IMR-90 (cell line): Measurements from ENCODE around the gene TECTA. TPM values are rescaled to one million over a fixed set of nuclear protein-coding genes. Genes with fewer than 3 reads are reported as not detected.

Source experiments
- ATAC-seq: fragments of 200-7000 bp; cut with Tn5 transposase; 2 replicates; pipeline ENCODE4 v1.9.1; 2020; ENCODE audit warnings: low read depth, mild to moderate bottlenecking, moderate library complexity
- BruUV-seq: library from RNA; stranded (reverse); fragments of 400-500 nt; replicated peaks from 2 replicates; lab custom pipeline; 2021; lab: Mats Ljungman, UMichigan
- CTCF ChIA-PET: fragments of 300-600 bp; formaldehyde crosslinking; extraction: SDS; loops from one replicate; lab custom pipeline; 2021; ENCODE audit warnings: antibody characterized with exemption; lab: Yijun Ruan, JAX
- POLR2A ChIA-PET: fragments of 300-600 bp; sonication (Branson Sonifier 250); formaldehyde crosslinking; loops from one replicate; lab custom pipeline; 2022; ENCODE audit warnings: antibody characterized with exemption; ENCODE audit not compliant: unreplicated experiment; lab: Charles Lee
- DNase-seq: peaks from one replicate; pipeline ENCODE4 v3.0.0; 2013
- H2AFZ ChIP-seq: replicated peaks from 2 replicates; pipeline ENCODE3; 2013; ENCODE audit warnings: low read length, mild to moderate bottlenecking; ENCODE audit not compliant: poor library complexity
- H2AK5ac ChIP-seq: 2 replicates; pipeline ENCODE4 v1.6.1; 2013; ENCODE audit warnings: low read depth, low read length, inconsistent platforms
- H2AK9ac ChIP-seq: replicated peaks from 2 replicates; pipeline ENCODE3; 2013; ENCODE audit warnings: mild to moderate bottlenecking, low read depth, low read length, moderate library complexity; ENCODE audit not compliant: poor library complexity
- H2BK120ac ChIP-seq: 2 replicates; pipeline ENCODE4 v1.6.1; 2013; ENCODE audit warnings: low read depth, low read length, inconsistent platforms
- H2BK15ac ChIP-seq: 3 replicates; pipeline ENCODE4 v1.6.1; 2013; ENCODE audit warnings: low read depth, low read length, inconsistent platforms
- H2BK20ac ChIP-seq: 2 replicates; pipeline ENCODE4 v1.6.1; 2013; ENCODE audit warnings: low read depth, mild to moderate bottlenecking, inconsistent platforms, low read length, moderate library complexity
- H2BK5ac ChIP-seq: 2 replicates; pipeline ENCODE4 v1.6.1; 2013; ENCODE audit warnings: mild to moderate bottlenecking, low read depth, low read length, inconsistent platforms; ENCODE audit not compliant: poor library complexity, severe bottlenecking
- H3K14ac ChIP-seq: replicated peaks from 2 replicates; pipeline ENCODE4 v1.6.1; 2013; ENCODE audit warnings: low read depth, low read length, inconsistent platforms
- H3K18ac ChIP-seq: 2 replicates; pipeline ENCODE4 v1.6.1; 2013; ENCODE audit warnings: low read depth, low read length, control low read depth
- H3K23ac ChIP-seq: 2 replicates; pipeline ENCODE4 v1.6.1; 2013; ENCODE audit warnings: low read depth, low read length, inconsistent platforms
- H3K27ac ChIP-seq: 2 replicates; pipeline ENCODE4 v1.5.1; 2013; ENCODE audit warnings: mild to moderate bottlenecking, control low read depth, low read length; ENCODE audit not compliant: insufficient read depth
- H3K27me3 ChIP-seq: 2 replicates; pipeline ENCODE4 v1.6.1; 2013; ENCODE audit warnings: low read length; ENCODE audit not compliant: control insufficient read depth, insufficient read depth
- H3K36me3 ChIP-seq: 2 replicates; pipeline ENCODE4 v1.6.1; 2013; ENCODE audit warnings: low read length, mixed read lengths; ENCODE audit not compliant: control insufficient read depth, insufficient read depth
- H3K4ac ChIP-seq: 2 replicates; pipeline ENCODE4 v1.6.1; 2013; ENCODE audit warnings: low read depth, low read length, inconsistent platforms
- H3K4me1 ChIP-seq: 2 replicates; pipeline ENCODE4 v1.6.1; 2013; ENCODE audit warnings: low read length, mixed read lengths; ENCODE audit not compliant: control insufficient read depth, insufficient read depth
- H3K4me2 ChIP-seq: 2 replicates; pipeline ENCODE4 v1.6.1; 2013; ENCODE audit warnings: low read depth, mild to moderate bottlenecking, control low read depth, low read length, moderate library complexity
- H3K4me3 ChIP-seq: 2 replicates; pipeline ENCODE4 v1.5.1; 2013; ENCODE audit warnings: low read depth, mild to moderate bottlenecking, control low read depth, low read length, moderate library complexity; ENCODE audit not compliant: insufficient read depth
- H3K56ac ChIP-seq: 2 replicates; pipeline ENCODE4 v1.6.1; 2013; ENCODE audit warnings: low read length, inconsistent platforms; ENCODE audit not compliant: insufficient read depth; ENCODE audit errors: extremely low read depth
- H3K79me1 ChIP-seq, 2 experiments: 2 replicates each; pipeline ENCODE4 v1.6.1; 2013; ENCODE audit warnings: low read length in 2 of 2, inconsistent platforms in 1 of 2, low read depth in 1 of 2
- H3K9ac ChIP-seq: 2 replicates; pipeline ENCODE4 v1.6.1; 2013; ENCODE audit warnings: low read depth, low read length, control low read depth
- H3K9me1 ChIP-seq: 2 replicates; pipeline ENCODE4 v1.6.1; 2013; ENCODE audit warnings: low read length, inconsistent platforms; ENCODE audit not compliant: insufficient read depth
- H3K9me3 ChIP-seq: 2 replicates; pipeline ENCODE4 v1.6.1; 2013; ENCODE audit warnings: low read length; ENCODE audit not compliant: control insufficient read depth, insufficient read depth
- H4K20me1 ChIP-seq: 2 replicates; pipeline ENCODE4 v1.6.1; 2013; ENCODE audit warnings: low read length, inconsistent platforms; ENCODE audit not compliant: insufficient read depth
- H4K5ac ChIP-seq: 2 replicates; pipeline ENCODE4 v1.6.1; 2013; ENCODE audit warnings: mild to moderate bottlenecking, low read depth, low read length, control low read depth
- H4K8ac ChIP-seq, 2 experiments: 2 replicates each; pipeline ENCODE4 v1.6.1; 2013; ENCODE audit warnings: low read depth in 2 of 2, low read length in 2 of 2, control low read depth in 1 of 2, inconsistent platforms in 1 of 2
- H4K91ac ChIP-seq: 2 replicates; pipeline ENCODE4 v1.6.1; 2013; ENCODE audit warnings: low read depth, low read length, inconsistent platforms; ENCODE audit not compliant: insufficient read depth
- BHLHE40 ChIP-seq: fragments of 150-350 bp; IDR thresholded peaks from 2 replicates; pipeline ENCODE4 v1.6.1; 2016; ENCODE audit warnings: mild to moderate bottlenecking, low read depth, low read length
- CHD1 ChIP-seq: IDR thresholded peaks from 2 replicates; pipeline ENCODE4 v1.6.1; 2012; ENCODE audit warnings: low read depth, low read length, improper control_type of control experiment
- ELK1 ChIP-seq: fragments of 150-350 bp; IDR thresholded peaks from 2 replicates; pipeline ENCODE4 v1.6.1; 2016; ENCODE audit warnings: low read depth, mild to moderate bottlenecking, low read length, moderate library complexity, borderline replicate concordance
- FOS ChIP-seq: fragments of 150-350 bp; IDR thresholded peaks from 2 replicates; pipeline ENCODE4 v1.6.1; 2016; ENCODE audit warnings: low read depth, low read length
- MAFK ChIP-seq: IDR thresholded peaks from 2 replicates; pipeline ENCODE4 v1.6.1; 2012; ENCODE audit warnings: low read depth, low read length, improper control_type of control experiment
- MAZ ChIP-seq: IDR thresholded peaks from 2 replicates; pipeline ENCODE4 v1.6.1; 2012; ENCODE audit warnings: low read depth, mild to moderate bottlenecking, low read length, improper control_type of control experiment, moderate library complexity, borderline replicate concordance
- MXI1 ChIP-seq: IDR thresholded peaks from 2 replicates; pipeline ENCODE4 v1.6.1; 2012; ENCODE audit warnings: low read depth, mild to moderate bottlenecking, low read length, moderate library complexity, borderline replicate concordance
- POLR2A ChIP-seq: IDR thresholded peaks from 2 replicates; pipeline ENCODE4 v1.6.1; 2012; ENCODE audit warnings: mild to moderate bottlenecking, low read depth, low read length
- RCOR1 ChIP-seq: IDR thresholded peaks from 2 replicates; pipeline ENCODE4 v1.6.1; 2012; ENCODE audit warnings: mild to moderate bottlenecking, low read length, improper control_type of control experiment; ENCODE audit not compliant: insufficient replicate concordance
- RFX5 ChIP-seq: IDR thresholded peaks from 2 replicates; pipeline ENCODE4 v1.8.0; 2012; ENCODE audit warnings: low read depth, mild to moderate bottlenecking, low read length, moderate library complexity
- SMC3 ChIP-seq: fragments of 150-350 bp; IDR thresholded peaks from 2 replicates; pipeline ENCODE4 v1.6.1; 2016; ENCODE audit warnings: low read depth, mild to moderate bottlenecking, antibody characterized with exemption, low read length, moderate library complexity
- USF2 ChIP-seq: fragments of 150-350 bp; IDR thresholded peaks from 2 replicates; pipeline ENCODE4 v1.6.1; 2017; ENCODE audit warnings: mild to moderate bottlenecking, antibody characterized with exemption, low read length, low read depth
- WGBS, 2 experiments: methylation state at CpG; one replicate each; pipeline versions ENCODE4 v1.1.5 to v1.1.7; 2013; ENCODE audit warnings: missing lambda C conversion rate in 2 of 2; ENCODE audit not compliant: insufficient read length in 1 of 2; ENCODE audit errors: extremely low coverage in 2 of 2; 5-methylcytosine and 5-hydroxymethylcytosine counted together
- dilution Hi-C: fragments of 300-500 bp; cut with HindIII; formaldehyde crosslinking; loops from one replicate; pipeline ENCODE4 v1.14.3; 2018; ENCODE audit warnings: low sequenced_read_pairs; ENCODE audit not compliant: unreplicated experiment
- in situ Hi-C: fragments of 300-500 bp; cut with MboI; formaldehyde crosslinking; loops from 3 replicates; pipeline ENCODE4 v1.14.3; 2019; ENCODE audit warnings: low sequenced_read_pairs, inconsistent platforms, mixed read lengths
- intact Hi-C: fragments of 100-400 bp; cut with micrococcal nuclease; formaldehyde crosslinking; loops from 2 replicates; pipeline ENCODE4 v1.10.0; 2022
- polyA plus RNA-seq, 3 experiments: library from polyadenylated mRNA; depleted of rRNA; stranded (reverse); fragments of >200 nt; gene quantifications; 2 replicates each; pipeline ENCODE4 v1.2.3, GENCODE V29; 2012; ENCODE audit warnings: low replicate concordance in 1 of 3
- total RNA-seq: library from RNA; depleted of rRNA; stranded (reverse); fragments of >200 nt; gene quantifications from 2 replicates; pipeline ENCODE4 v1.2.3, GENCODE V29; 2012

Gene TECTA
- total and polyA plus RNA-seq, 2 of the 4 experiments (the other 2 are of a cell fraction) = 0.17 to 0.18 TPM

DNA sequence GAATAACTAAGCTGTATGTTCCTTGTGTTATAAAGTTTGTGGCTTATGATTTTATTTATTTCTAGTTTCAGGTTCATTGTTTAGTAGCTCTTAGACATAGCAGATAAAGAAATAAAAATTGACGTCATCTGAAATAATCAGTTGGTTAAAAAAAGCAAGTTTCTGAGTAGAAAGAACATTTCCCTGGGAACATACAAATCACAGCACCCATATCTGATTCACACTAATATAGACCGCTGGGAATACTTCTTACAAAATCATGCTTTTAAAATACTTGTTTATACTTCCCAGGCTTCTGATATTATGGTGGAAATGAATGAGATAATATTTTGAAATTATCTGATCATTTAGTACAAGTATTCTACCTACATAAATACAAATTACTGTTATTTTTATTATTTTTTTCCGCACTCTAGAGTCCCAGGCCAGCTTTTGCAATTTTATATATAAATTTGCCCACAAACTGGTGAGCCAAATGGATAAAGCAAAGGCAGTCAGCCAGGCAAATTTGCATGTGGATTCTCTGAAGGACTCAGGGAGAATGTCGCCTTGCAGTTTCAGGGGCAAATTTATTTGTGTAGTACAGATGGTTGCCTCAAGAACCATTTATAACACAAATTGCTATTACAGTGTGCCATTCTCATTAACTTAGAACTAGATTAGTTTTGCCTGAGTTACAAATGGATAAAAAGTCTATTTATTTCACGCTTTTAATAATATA lies 128.6 kb downstream of the TECTA start:
- H3K79me1 ChIP-seq = no peaks in the 10 kb centered on the region
- TF ChIP-seq ELK1 (no peak), RCOR1 (no peak), MAZ (no peak), FOS (no peak), MXI1 (no peak), USF2 (no peak), CHD1 (no peak), BHLHE40 (no peak), MAFK (no peak), SMC3 (no peak), RFX5 (no peak), POLR2A (no peak)
- no peak overlapping the region for H4K5ac ChIP-seq
- no peak overlapping the region for H4K8ac ChIP-seq
- in situ Hi-C loops = no loop called here
- no peak overlapping the region for H2AFZ ChIP-seq
- BruUV-seq = no TSS peak
- ATAC-seq = no peak
- H3K9me3 ChIP-seq = no peaks in the 10 kb centered on the region
- intact Hi-C loops = no loop called here
- no peaks in the 10 kb centered on the region for H3K36me3 ChIP-seq
- no peak overlapping the region for H3K9ac ChIP-seq
- DNase-seq = no peak
- no peak overlapping the region for H2BK20ac ChIP-seq
- no peaks in the 10 kb centered on the region for H3K9me1 ChIP-seq
- no peaks in the 10 kb centered on the region for H4K20me1 ChIP-seq
- H3K56ac ChIP-seq = no peak overlapping the region
- no peak overlapping the region for H3K27ac ChIP-seq
- no peak overlapping the region for H2BK120ac ChIP-seq
- H3K27me3 ChIP-seq = peaks cover 10% of the 10 kb centered on the region
- no peak overlapping the region for H2BK5ac ChIP-seq
- H3K4me2 ChIP-seq = no peak overlapping the region
- no peak overlapping the region for H3K18ac ChIP-seq
- no peak overlapping the region for H4K91ac ChIP-seq
- no peak overlapping the region for H3K14ac ChIP-seq
- dilution Hi-C loops = no loop called here
- CTCF ChIA-PET = no interaction called here
- WGBS, 2 experiments = no CpG with 5 or more reads among the region's 5 CpGs
- no peak overlapping the region for H3K4me3 ChIP-seq
- no peak overlapping the region for H3K23ac ChIP-seq
- no peak overlapping the region for H3K4ac ChIP-seq
- POLR2A ChIA-PET = no interaction called here
- no peak overlapping the region for H2BK15ac ChIP-seq
- no peak overlapping the region for H2AK9ac ChIP-seq
- H2AK5ac ChIP-seq = no peak overlapping the region
- no peaks in the 10 kb centered on the region for H3K4me1 ChIP-seq
